NCI-H1417 treated with DMSO at 0.1 percent for 48 hours (cell line): ENCODE results near the gene TXNDC11.

Source experiments
- DNase-seq: peaks from one replicate; lab custom pipeline; 2025; lab: John Stamatoyannopoulos, UW

The TXNDC11 gene

GRCh38 chr16:11688520-11688886 is 54.2 kb downstream of the TXNDC11 start:
- no peak for DNase-seq

GRCh38 chr16:11687601-11688519 is 54.8 kb downstream of the TXNDC11 start:
- DNase-seq, result no peak

GRCh38 chr16:11686713-11687380 is 55.8 kb downstream of the TXNDC11 start:
- no peak for DNase-seq

GRCh38 chr16:11685844-11686618 is 56.6 kb downstream of the TXNDC11 start:
- DNase-seq, result no peak

- no peak for DNase-seq
Observed at GRCh38 chr16:11684231-11685025, 58.2 kb downstream of the TXNDC11 start.

- DNase-seq, result no peak
Observed at GRCh38 chr16:11683145-11683544, 59.5 kb downstream of the TXNDC11 start.

- no peak for DNase-seq
Observed at GRCh38 chr16:11682655-11683096, 60.0 kb downstream of the TXNDC11 start.

- no peak for DNase-seq
Observed at GRCh38 chr16:11681976-11682654, 60.5 kb downstream of the TXNDC11 start.

GRCh38 chr16:11681556-11681955 is 61.1 kb downstream of the TXNDC11 start:
- DNase-seq, result no peak

- DNase-seq, result no peak
Observed at GRCh38 chr16:11679941-11680911, 62.4 kb downstream of the TXNDC11 start.

- no peak for DNase-seq
Observed at GRCh38 chr16:11679250-11679649, 63.4 kb downstream of the TXNDC11 start.

- no peak for DNase-seq
Observed at GRCh38 chr16:11677959-11678881, 64.4 kb downstream of the TXNDC11 start.

- no peak for DNase-seq
Observed at GRCh38 chr16:11677451-11677951, 65.2 kb downstream of the TXNDC11 start.

- DNase-seq, result no peak
Observed at GRCh38 chr16:11676799-11677198, 65.9 kb downstream of the TXNDC11 start.

GRCh38 chr16:11675561-11676511 is 66.8 kb downstream of the TXNDC11 start:
- DNase-seq, result no peak

- no peak for DNase-seq
Observed at GRCh38 chr16:11674818-11675560, 67.7 kb downstream of the TXNDC11 start.
